HepG2 (cell line): ENCODE data around the gene GRK6. TPM values are rescaled to one million over a fixed set of nuclear protein-coding genes. Genes with fewer than 3 reads are reported as not detected.

Source experiments
- ATAC-seq: fragments of 200-7000 bp; cut with Tn5 transposase; 3 replicates; pipeline ENCODE4 v1.9.1; 2020; ENCODE audit warnings: mild to moderate bottlenecking, moderate library complexity
- BruUV-seq: library from RNA; stranded (reverse); fragments of 400-500 nt; replicated peaks from 2 replicates; lab custom pipeline; 2021; lab: Mats Ljungman, UMichigan
- CTCF ChIA-PET: fragments of 300-600 bp; formaldehyde crosslinking; extraction: SDS; loops from one replicate; lab custom pipeline; 2021; ENCODE audit warnings: low total read pairs, inconsistent platforms, low intra/inter-chr PET ratio; lab: Yijun Ruan, JAX
- POLR2A ChIA-PET: fragments of 350-600 bp; sonication (Branson Sonifier 250); formaldehyde crosslinking; loops from one replicate; lab custom pipeline; 2020; ENCODE audit warnings: antibody characterized with exemption, inconsistent platforms; lab: Yijun Ruan, JAX
- DNase-seq: peaks from one replicate; pipeline ENCODE4 v3.0.0-alpha.2; 2015; ENCODE audit warnings: low spot score
- FAIRE-seq: peaks from 3 replicates; lab custom pipeline; 2011; peaks lifted over from hg19 to GRCh38; lab: Jason Lieb, UNC
- H2AFZ ChIP-seq: one replicate; pipeline ENCODE4 v1.6.1; 2011; ENCODE audit warnings: low read length, inconsistent platforms
- H3K27ac ChIP-seq: fragments of 300-600 bp; 3 replicates; pipeline ENCODE4 v1.8.0; 2011; ENCODE audit warnings: mixed run types, mild to moderate bottlenecking, mixed read lengths, low read length, inconsistent platforms; ENCODE audit not compliant: insufficient read depth; ENCODE audit errors: extremely low read length
- H3K27me3 ChIP-seq, 2 experiments: fragments of 200-600 bp in 1 of 2; 2 replicates in 1 of 2; 3 replicates in 1 of 2; pipeline versions ENCODE4 v1.6.0 to v1.8.0; 2011; ENCODE audit warnings: low read length in 2 of 2, mild to moderate bottlenecking in 2 of 2, moderate library complexity in 2 of 2, inconsistent platforms in 1 of 2; ENCODE audit not compliant: insufficient read depth in 2 of 2, control insufficient read depth in 1 of 2
- H3K36me3 ChIP-seq, 2 experiments: fragments of 200-600 bp in 1 of 2; replicated peaks in 1 of 2; 2 replicates in 1 of 2; 3 replicates in 1 of 2; pipeline versions ENCODE4 v1.5.1 to v1.8.0; 2011; ENCODE audit warnings: low read length in 2 of 2, inconsistent platforms in 1 of 2; ENCODE audit not compliant: insufficient read depth in 2 of 2, control insufficient read depth in 1 of 2
- H3K4me1 ChIP-seq: 2 replicates; pipeline ENCODE4 v1.5.1; 2012; ENCODE audit warnings: low read length, inconsistent platforms; ENCODE audit not compliant: insufficient read depth
- H3K4me2 ChIP-seq: 2 replicates; pipeline ENCODE4 v1.6.0; 2011; ENCODE audit warnings: low read depth, low read length, inconsistent platforms
- H3K4me3 ChIP-seq, 3 experiments: fragments of 200-600 bp in 1 of 3; sonication (generic), shearing (Covaris generic) in 1 of 3; replicated peaks in 1 of 3; 2 replicates each; pipeline ENCODE4 v1.5.1; 2011 to 2016; ENCODE audit warnings: low read length in 3 of 3, inconsistent platforms in 2 of 3, low read depth in 2 of 3, mild to moderate bottlenecking in 2 of 3, control low read depth in 1 of 3, mixed read lengths in 1 of 3; ENCODE audit not compliant: insufficient read depth in 1 of 3
- H3K79me2 ChIP-seq: one replicate; pipeline ENCODE4 v1.6.1; 2011; ENCODE audit warnings: low read length, inconsistent platforms; ENCODE audit not compliant: insufficient read depth
- H3K9ac ChIP-seq: 2 replicates; pipeline ENCODE4 v1.6.0; 2011; ENCODE audit warnings: mild to moderate bottlenecking, low read depth, low read length, inconsistent platforms; ENCODE audit not compliant: insufficient read depth
- H3K9me3 ChIP-seq: 2 replicates; pipeline ENCODE4 v1.5.1; 2012; ENCODE audit warnings: mild to moderate bottlenecking, low read length
- H4K20me1 ChIP-seq: 2 replicates; pipeline ENCODE4 v1.6.0; 2011; ENCODE audit warnings: inconsistent platforms, mild to moderate bottlenecking, low read length, moderate library complexity; ENCODE audit not compliant: insufficient read depth
- ARID4A ChIP-seq: sonication (generic); formaldehyde crosslinking; IDR thresholded peaks from 2 replicates; pipeline ENCODE4 v1.5.0; 2020; ENCODE audit warnings: mild to moderate bottlenecking, missing genetic modification reagents, borderline replicate concordance
- ATF4 ChIP-seq, 2 experiments: fragments of 450-650 bp in 1 of 2; sonication (generic) in 1 of 2; formaldehyde crosslinking; IDR thresholded peaks; 2 replicates each; pipeline versions ENCODE4 v1.5.0 to v1.8.0; 2020 to 2022; ENCODE audit warnings: mild to moderate bottlenecking in 1 of 2, missing genetic modification reagents in 1 of 2
- DR1 ChIP-seq: sonication (generic); formaldehyde crosslinking; IDR thresholded peaks from 2 replicates; pipeline ENCODE4 v1.8.0; 2021; ENCODE audit warnings: mild to moderate bottlenecking, missing genetic modification reagents, inconsistent platforms
- MTERF4 ChIP-seq: sonication (generic); formaldehyde crosslinking; IDR thresholded peaks from 2 replicates; pipeline ENCODE4 v1.8.0; 2023; ENCODE audit warnings: mild to moderate bottlenecking, missing genetic modification reagents
- REL ChIP-seq: sonication (generic); formaldehyde crosslinking; conservative IDR thresholded peaks from 2 replicates; pipeline ENCODE4 v1.8.0; 2022; ENCODE audit warnings: mild to moderate bottlenecking, missing genetic modification reagents, moderate library complexity
- RXRB ChIP-seq: IDR thresholded peaks from 2 replicates; pipeline ENCODE4 v1.6.1; 2016; ENCODE audit warnings: borderline replicate concordance, missing genetic modification reagents, missing compliant biosample characterization
- SMAD9 ChIP-seq: sonication (generic); formaldehyde crosslinking; IDR thresholded peaks from 2 replicates; pipeline ENCODE4 v1.5.1; 2020; ENCODE audit warnings: mild to moderate bottlenecking, missing genetic modification reagents
- ZBTB20 ChIP-seq: sonication (generic); formaldehyde crosslinking; IDR thresholded peaks from 2 replicates; pipeline ENCODE4 v1.8.1; 2023; ENCODE audit warnings: missing genetic modification reagents, low read depth, mild to moderate bottlenecking, borderline replicate concordance
- ZNF646 ChIP-seq: sonication (generic); formaldehyde crosslinking; IDR thresholded peaks from 2 replicates; pipeline ENCODE4 v1.9.0; 2021; ENCODE audit warnings: mild to moderate bottlenecking, missing genetic modification reagents
- WGBS: methylation state at CpG from one replicate; pipeline ENCODE4 v1.1.6; 2017; ENCODE audit warnings: low lambda C conversion rate; 5-methylcytosine and 5-hydroxymethylcytosine counted together
- in situ Hi-C: cut with HindIII; loops from 2 replicates; pipeline ENCODE4 v1.10.0; 2017; ENCODE audit warnings: low pct_unique_long_range_greater_than_20kb; ENCODE audit not compliant: extremely low pct_ligation_motif_present
- intact Hi-C: fragments of 100-400 bp; cut with micrococcal nuclease; formaldehyde crosslinking; loops from one replicate; pipeline ENCODE4 v1.10.0; 2022; ENCODE audit not compliant: unreplicated experiment
- polyA plus RNA-seq, 8 experiments: library from polyadenylated mRNA; depleted of rRNA in 3 of 8; stranded (reverse) in 7 of 8; unstranded in 1 of 8; fragments of >200 nt; fragmentation: Illumina TruSeq in 4 of 8; extraction: Trizol in 4 of 8; gene quantifications; 2 replicates each; pipeline versions ENCODE4 v1.2.1 to v1.2.3, GENCODE V29; 2011 to 2016; ENCODE audit warnings: low read depth in 4 of 8, missing spikeins in 1 of 8, mixed read lengths in 1 of 8; ENCODE audit not compliant: insufficient read depth in 1 of 8
- total RNA-seq, 5 experiments: library from RNA; depleted of rRNA; stranded (reverse); fragments of >200 nt; fragmentation: Illumina TruSeq; extraction: Trizol; gene quantifications; 2 replicates each; pipeline ENCODE4 v1.2.3, GENCODE V29; 2016; ENCODE audit warnings: low read depth in 1 of 5

GRK6 gene
- total and polyA plus RNA-seq, 2 of the 13 experiments (the other 11 are each of a cell fraction or from before 2014, with no cell fraction given): 13.2 to 19.9 TPM

GRCh38 chr5:177477701-177478477 is 51.4 kb downstream of the GRK6 start:
- no peaks in the 10 kb centered on the region for H3K79me2 ChIP-seq
- ATAC-seq (peak; percentile 64), FAIRE-seq (no peak), DNase-seq (no peak)
- no peak overlapping the region for H3K4me3 ChIP-seq
- ChIA-PET POLR2A (interaction anchor here (0.9 to 4.9 kb wide), 9 partner anchors 18 to 391 kb away, joined by 3 to 42 read pairs (median 3); partner anchors contain the start of genes GRK6 and PDLIM7), CTCF (no interaction called here)
- WGBS: 39% methylated on average over 10 of the region's 13 CpGs
- H3K4me2 ChIP-seq: peak overlapping the region; percentile 19; the same call in 1 of the 2 replicates
- no peaks in the 10 kb centered on the region for H3K27me3 ChIP-seq
- H4K20me1 ChIP-seq: no peaks in the 10 kb centered on the region
- in situ Hi-C loops: no loop called here
- H2AFZ ChIP-seq: no peak overlapping the region
- BruUV-seq: no TSS peak
- H3K9ac ChIP-seq: no peak overlapping the region
- H3K9me3 ChIP-seq: no peaks in the 10 kb centered on the region
- peaks cover 56% of the 10 kb centered on the region for H3K4me1 ChIP-seq
- H3K27ac ChIP-seq: no peak overlapping the region
- intact Hi-C loops: no loop called here
- H3K36me3 ChIP-seq: no peaks in the 10 kb centered on the region
- TF ChIP-seq MTERF4 (CRISPR knock-in tag) (no peak), DR1 (CRISPR knock-in tag) (no peak), ZBTB20 (CRISPR knock-in tag) (no peak), RXRB (CRISPR knock-in tag) (peak; percentile 36; the same call in 1 of the 2 replicates), ZNF646 (CRISPR knock-in tag) (no peak), ATF4 (CRISPR knock-in tag; IDR thresholded peaks at IDR 0.05) (no peak), ARID4A (CRISPR knock-in tag) (peak; percentile 34; the same call in 1 of the 2 replicates), REL (CRISPR knock-in tag) (no peak), SMAD9 (CRISPR knock-in tag) (no peak)
